Chondrocyte (in vitro differentiated cells): ENCODE data around the gene STK32C. TPM values are rescaled to one million over a fixed set of nuclear protein-coding genes. Genes with fewer than 3 reads are reported as not detected.

Experiments used
- DNase-seq: peaks from one replicate; pipeline ENCODE4 v3.0.0; 2021; ENCODE audit warnings: mixed read lengths, low spot score
- H3K27ac Mint-ChIP-seq: one replicate; pipeline ENCODE4 v1.8.0; 2021; ENCODE audit warnings: mild to moderate bottlenecking, moderate library complexity, mixed read lengths; ENCODE audit not compliant: unreplicated experiment
- H3K27me3 Mint-ChIP-seq: 2 replicates; pipeline ENCODE4 v1.8.0; 2021; ENCODE audit warnings: low read depth, mixed read lengths
- H3K36me3 Mint-ChIP-seq: 2 replicates; pipeline ENCODE4 v1.8.0; 2021; ENCODE audit warnings: low read depth, mixed read lengths
- H3K4me1 Mint-ChIP-seq: 2 replicates; pipeline ENCODE4 v1.8.0; 2021; ENCODE audit warnings: low read depth, mild to moderate bottlenecking, mixed read lengths
- H3K4me3 Mint-ChIP-seq: one replicate; pipeline ENCODE4 v1.8.0; 2021; ENCODE audit warnings: mild to moderate bottlenecking, moderate library complexity, mixed read lengths; ENCODE audit not compliant: unreplicated experiment
- H3K9me3 Mint-ChIP-seq: 2 replicates; pipeline ENCODE4 v1.8.0; 2021; ENCODE audit warnings: low read depth, mixed read lengths
- CTCF ChIP-seq: fragments of 200-600 bp; sonication (generic); IDR thresholded peaks from 2 replicates; pipeline ENCODE4 v1.5.0; 2021; ENCODE audit warnings: antibody characterized with exemption, mild to moderate bottlenecking, moderate library complexity
- total RNA-seq: library from RNA; stranded (reverse); gene quantifications from 3 replicates; pipeline ENCODE4 v1.2.1, GENCODE V29; 2021

STK32C gene
- total RNA-seq, 1 donor from 2014 or later = 17.9 TPM

- no peak for TF ChIP-seq CTCF
- Mint-ChIP-seq H3K27ac (no peak overlapping the region), H3K36me3 (peaks cover 26% of the 10 kb centered on the region), H3K4me1 (no peaks in the 10 kb centered on the region), H3K4me3 (no peak overlapping the region), H3K9me3 (peaks cover 2% of the 10 kb centered on the region), H3K27me3 (no peaks in the 10 kb centered on the region)
- no peak for DNase-seq
These were observed 36.6 kb upstream of the STK32C start for GRCh38 chr10:132344386-132344785.

GRCh38 chr10:132342553-132342952 lies 34.8 kb upstream of the STK32C start:
- DNase-seq = no peak
- H3K36me3 Mint-ChIP-seq = peaks cover 22% of the 10 kb centered on the region
- H3K9me3 Mint-ChIP-seq = peaks cover 2% of the 10 kb centered on the region
- H3K27ac Mint-ChIP-seq = no peak overlapping the region
- no peaks in the 10 kb centered on the region for H3K27me3 Mint-ChIP-seq
- H3K4me3 Mint-ChIP-seq = no peak overlapping the region
- TF ChIP-seq CTCF = no peak
- H3K4me1 Mint-ChIP-seq = peaks cover 1% of the 10 kb centered on the region

- DNase-seq = peak; percentile 66
- peaks cover 9% of the 10 kb centered on the region for H3K4me1 Mint-ChIP-seq
- H3K36me3 Mint-ChIP-seq = peaks cover 23% of the 10 kb centered on the region
- peaks cover 2% of the 10 kb centered on the region for H3K9me3 Mint-ChIP-seq
- H3K27me3 Mint-ChIP-seq = no peaks in the 10 kb centered on the region
- no peak overlapping the region for H3K27ac Mint-ChIP-seq
- no peak overlapping the region for H3K4me3 Mint-ChIP-seq
- no peak for TF ChIP-seq CTCF
These were observed 34.0 kb upstream of the STK32C start for GRCh38 chr10:132341781-132342180.

- peaks cover 14% of the 10 kb centered on the region for H3K4me1 Mint-ChIP-seq
- DNase-seq = peak; percentile 41
- H3K4me3 Mint-ChIP-seq = no peak overlapping the region
These were observed 33.3 kb upstream of the STK32C start for GRCh38 chr10:132341017-132341416.

GRCh38 chr10:132339276-132339675 lies 31.5 kb upstream of the STK32C start:
- Mint-ChIP-seq H3K27ac (no peak overlapping the region), H3K9me3 (peaks cover 2% of the 10 kb centered on the region), H3K36me3 (peaks cover 14% of the 10 kb centered on the region), H3K4me3 (no peak overlapping the region), H3K27me3 (no peaks in the 10 kb centered on the region), H3K4me1 (peaks cover 14% of the 10 kb centered on the region)
- TF ChIP-seq CTCF = no peak
- DNase-seq = peak; percentile 79

More at GRCh38 chr10:132341017-132341416, 33.3 kb upstream of the STK32C start:
- Mint-ChIP-seq H3K27ac (no peak overlapping the region), H3K9me3 (peaks cover 2% of the 10 kb centered on the region), H3K36me3 (peaks cover 23% of the 10 kb centered on the region), H3K27me3 (no peaks in the 10 kb centered on the region)
- TF ChIP-seq CTCF = no peak
